K562 (cell line): ENCODE results near the gene FAM149B1. TPM values are rescaled to one million over a fixed set of nuclear protein-coding genes. Genes with fewer than 3 reads are reported as not detected.

Experiments used
- ATF1 ChIP-seq, 2 experiments: fragments of 450-650 bp in 1 of 2; IDR thresholded peaks; 2 replicates each; pipeline ENCODE4 v1.6.1; 2016; ENCODE audit warnings: missing compliant biosample characterization in 1 of 2, missing genetic modification characterization in 1 of 2
- CBX1 ChIP-seq: sonication (generic); IDR thresholded peaks from 2 replicates; pipeline ENCODE4 v1.6.1; 2016; ENCODE audit warnings: antibody characterized with exemption, low read depth, mild to moderate bottlenecking
- CXXC5 ChIP-seq: fragments of 250-450 bp; sonication (Bioruptor Pico); IDR thresholded peaks from 2 replicates; pipeline ENCODE4 v1.8.0; 2022; ENCODE audit warnings: inconsistent platforms, mild to moderate bottlenecking, moderate library complexity
- DACH1 ChIP-seq: fragments of 450-650 bp; IDR thresholded peaks from 2 replicates; pipeline ENCODE4 v1.6.1; 2018; ENCODE audit not compliant: partially characterized antibody
- EP400 ChIP-seq: fragments of 450-650 bp; IDR thresholded peaks from 2 replicates; pipeline ENCODE4 v1.6.1; 2017; ENCODE audit warnings: antibody characterized with exemption, mild to moderate bottlenecking, moderate library complexity
- MEF2D ChIP-seq: conservative IDR thresholded peaks from 2 replicates; pipeline ENCODE4 v1.6.1; 2016; ENCODE audit warnings: low read depth, missing genetic modification characterization, missing compliant biosample characterization
- MXI1 ChIP-seq: IDR thresholded peaks from 2 replicates; pipeline ENCODE4 v1.6.1; 2011; ENCODE audit warnings: low read depth, mild to moderate bottlenecking, improper control_type of control experiment, low read length
- NFATC3 ChIP-seq: fragments of 450-650 bp; IDR thresholded peaks from 2 replicates; pipeline ENCODE4 v1.6.1; 2017; ENCODE audit warnings: mild to moderate bottlenecking
- NFE2L1 ChIP-seq: fragments of 450-650 bp; IDR thresholded peaks from 2 replicates; pipeline ENCODE4 v1.6.1; 2016; ENCODE audit warnings: missing genetic modification characterization, low read depth, mild to moderate bottlenecking, missing compliant biosample characterization, moderate library complexity, borderline replicate concordance
- PHF21A ChIP-seq: fragments of 450-650 bp; IDR thresholded peaks from 2 replicates; pipeline ENCODE4 v1.6.1; 2017; ENCODE audit warnings: low read depth, borderline replicate concordance
- PKNOX1 ChIP-seq: fragments of 450-650 bp; IDR thresholded peaks from 2 replicates; pipeline ENCODE4 v1.6.1; 2016
- RBM22 ChIP-seq: fragments of 200-400 bp; formaldehyde crosslinking; IDR thresholded peaks from 2 replicates; pipeline ENCODE4 v1.6.1; 2018; ENCODE audit warnings: low read length, low read depth; ENCODE audit not compliant: poor library complexity, severe bottlenecking
- RREB1 ChIP-seq: fragments of 250-450 bp; sonication (Bioruptor Pico); IDR thresholded peaks from 2 replicates; pipeline ENCODE4 v1.4.0; 2020
- SIRT6 ChIP-seq: IDR thresholded peaks from one replicate; pipeline ENCODE4 v1.6.1; 2012; ENCODE audit warnings: low read depth, mild to moderate bottlenecking, control low read depth, inconsistent platforms, low read length, moderate library complexity
- TAL1 ChIP-seq: fragments of 450-650 bp; IDR thresholded peaks from 2 replicates; pipeline ENCODE4 v1.6.1; 2016; ENCODE audit warnings: mild to moderate bottlenecking
- ZFP30 ChIP-seq: fragments of 250-450 bp; sonication (Bioruptor Pico); IDR thresholded peaks from 2 replicates; pipeline ENCODE4 v1.8.0; 2022; ENCODE audit warnings: moderate library complexity, mild to moderate bottlenecking, inconsistent platforms, borderline replicate concordance
- ZNF224 ChIP-seq: sonication (generic); formaldehyde crosslinking; IDR thresholded peaks from 2 replicates; pipeline ENCODE4 v1.8.0; 2022; ENCODE audit warnings: mild to moderate bottlenecking, missing genetic modification reagents
- ZNF24 ChIP-seq: fragments of 450-650 bp; IDR thresholded peaks from 2 replicates; pipeline ENCODE4 v1.6.1; 2016
- ZNF395 ChIP-seq: fragments of 200-800 bp; sonication (Bioruptor generic); IDR thresholded peaks from 2 replicates; pipeline ENCODE4 v1.6.1; 2017; ENCODE audit warnings: missing genetic modification characterization, missing compliant biosample characterization
- ZNF408 ChIP-seq: fragments of 250-450 bp; sonication (Bioruptor Pico); IDR thresholded peaks from 2 replicates; pipeline ENCODE4 v1.4.0; 2020; ENCODE audit warnings: low read depth, mild to moderate bottlenecking, moderate library complexity
- ZZZ3 ChIP-seq: fragments of 450-650 bp; IDR thresholded peaks from 2 replicates; pipeline ENCODE4 v1.6.1; 2016; ENCODE audit warnings: antibody characterized with exemption, mild to moderate bottlenecking, moderate library complexity
- polyA plus RNA-seq, 8 experiments: library from polyadenylated mRNA; depleted of rRNA in 4 of 8; stranded (reverse) in 5 of 8; unstranded in 3 of 8; fragments of >200 nt; fragmentation: Nextera tagmentation in 2 of 8; fragmentation: Illumina TruSeq in 1 of 8; extraction: Ambion mirVana in 2 of 8; extraction: Trizol in 1 of 8; gene quantifications; 2 replicates each; pipeline versions ENCODE4 v1.2.1 to v1.2.3, GENCODE V29; 2011 to 2014; ENCODE audit warnings: inconsistent platforms in 1 of 8, missing spikeins in 1 of 8
- total RNA-seq, 7 experiments: library from RNA; depleted of rRNA in 6 of 7; stranded (reverse); fragments of >200 nt in 6 of 7; fragmentation: Illumina TruSeq in 2 of 7; extraction: Trizol in 2 of 7; gene quantifications; 2 replicates each; pipeline versions ENCODE4 v1.2.1 to v1.2.3, GENCODE V29; 2011 to 2021; ENCODE audit warnings: low replicate concordance in 1 of 7

FAM149B1 gene
- total and polyA plus RNA-seq, 9 of the 15 experiments (the other 6 are each of a cell fraction or from before 2014, with no cell fraction given) = 4.2 to 18.5 (median 9.3) TPM

GRCh38 chr10:73167783-73168464 lies at the start of gene FAM149B1, which contains the start of gene ECD (continued):
- peak; percentile 99 for TF ChIP-seq ATF1 (CRISPR knock-in tag; IDR thresholded peaks at IDR 0.05)
- peak; percentile 100 for TF ChIP-seq ATF1 (tag; IDR thresholded peaks at IDR 0.05)
- TF ChIP-seq DACH1 = no peak
- 0 out of 2 replicates have a peak, but pooled peaks have one; percentile 63 for TF ChIP-seq RREB1
- peak; percentile 14; the same call in 1 of the 2 replicates for TF ChIP-seq MXI1
- TF ChIP-seq TAL1 = no peak; the same call in 1 of the 2 replicates
- TF ChIP-seq NFE2L1 (tag) = no peak
- TF ChIP-seq ZFP30 (CRISPR knock-in tag) = no peak
- TF ChIP-seq PKNOX1 = peak; percentile 57; the same call in 1 of the 2 replicates
- TF ChIP-seq PHF21A = no peak
- no peak for TF ChIP-seq ZNF395 (CRISPR knock-in tag)
- no peak for TF ChIP-seq ZZZ3
- TF ChIP-seq SIRT6 = no peak
- TF ChIP-seq ZNF224 = no peak
- TF ChIP-seq EP400 = peak; percentile 86
- TF ChIP-seq NFATC3 = no peak
- 0 out of 2 replicates have a peak, but pooled peaks have one; percentile 22 for TF ChIP-seq MEF2D (tag)
- TF ChIP-seq RBM22 = peak; percentile 64
- TF ChIP-seq ZNF408 (CRISPR knock-in tag) = no peak
- TF ChIP-seq ZNF24 = no peak
- TF ChIP-seq CBX1 = peak; percentile 83
- TF ChIP-seq CXXC5 = no peak; the same call in 1 of the 2 replicates
